Measurements from ENCODE around the gene SMG7. TPM values are rescaled to one million over a fixed set of nuclear protein-coding genes. Genes with fewer than 3 reads are reported as not detected.

Gene SMG7
- polyA plus RNA-seq, 1 donor from 2014 or later, result 19.1 TPM

- Histone ChIP-seq H3K4me2 (ENCODE audit: low read length) (peak overlapping the region; percentile 96), H2AFZ (ENCODE audit: low read depth, low read length) (peak overlapping the region; percentile 92), H3K9me3 (ENCODE audit: low read length) (no peaks in the 10 kb centered on the region), H3K4me3 (ENCODE audit: low read length) (peak overlapping the region; percentile 91), H3K27me3 (ENCODE audit: insufficient read depth, low read depth, low read length) (no peaks in the 10 kb centered on the region), H3F3A (ENCODE audit: insufficient read depth, low read length, poor library complexity, severe bottlenecking) (no peaks in the 10 kb centered on the region), H3K9me2 (ENCODE audit: insufficient read depth, low read length) (no peaks in the 10 kb centered on the region), H3K9ac (ENCODE audit: low read length) (peak overlapping the region; percentile 94), H4K20me1 (ENCODE audit: insufficient read depth) (no peaks in the 10 kb centered on the region), H3K27ac (ENCODE audit: low read length) (peak overlapping the region; percentile 98), H3K36me3 (ENCODE audit: insufficient read depth, low read length) (no peaks in the 10 kb centered on the region), H3K79me2 (replicated peaks; ENCODE audit: insufficient read depth, low read length) (peaks cover 21% of the 10 kb centered on the region)
- peak; percentile 71 for TF ChIP-seq CTCF (IDR thresholded peaks at IDR 0.05; ENCODE audit: poor library complexity, severe bottlenecking)
- no peak for TF ChIP-seq EP300 (conservative IDR thresholded peaks at IDR 0.05; ENCODE audit: poor library complexity, severe bottlenecking)
- peak; percentile 33 for TF ChIP-seq REST (IDR thresholded peaks at IDR 0.05; ENCODE audit: borderline replicate concordance)
- TF ChIP-seq RAD21 (conservative IDR thresholded peaks at IDR 0.05), result peak; percentile 76
- TF ChIP-seq SMC3 (conservative IDR thresholded peaks at IDR 0.05; ENCODE audit: poor library complexity), result peak; percentile 76
- TF ChIP-seq MXI1 (conservative IDR thresholded peaks at IDR 0.05; ENCODE audit: poor library complexity, severe bottlenecking), result peak; percentile 74
- no peak for TF ChIP-seq TAF1 (IDR thresholded peaks at IDR 0.05; ENCODE audit: low read depth)
- no peak for TF ChIP-seq EZH2 (IDR thresholded peaks at IDR 0.05; ENCODE audit: borderline replicate concordance, insufficient read depth, low read length, poor library complexity, severe bottlenecking)
- TF ChIP-seq POLR2AphosphoS5 (IDR thresholded peaks at IDR 0.05), result peak; percentile 78
Observed at GRCh38 chr1:183470147-183470960, 1.9 kb upstream of the SMG7 start.

- TF ChIP-seq POLR2AphosphoS5 (IDR thresholded peaks at IDR 0.05) (peak; percentile 63), EZH2 (IDR thresholded peaks at IDR 0.05; ENCODE audit: borderline replicate concordance, insufficient read depth, low read length, poor library complexity, severe bottlenecking) (no peak), SMC3 (conservative IDR thresholded peaks at IDR 0.05; ENCODE audit: poor library complexity) (peak; percentile 43), RAD21 (conservative IDR thresholded peaks at IDR 0.05) (peak; percentile 15), EP300 (conservative IDR thresholded peaks at IDR 0.05; ENCODE audit: poor library complexity, severe bottlenecking) (peak; percentile 12), MXI1 (conservative IDR thresholded peaks at IDR 0.05; ENCODE audit: poor library complexity, severe bottlenecking) (peak; percentile 87), CTCF (IDR thresholded peaks at IDR 0.05; ENCODE audit: poor library complexity, severe bottlenecking) (peak; percentile 46), TAF1 (IDR thresholded peaks at IDR 0.05; ENCODE audit: low read depth) (no peak), REST (IDR thresholded peaks at IDR 0.05; ENCODE audit: borderline replicate concordance) (peak; percentile 15)
- H4K20me1 ChIP-seq (ENCODE audit: insufficient read depth), result no peaks in the 10 kb centered on the region
- peaks cover 29% of the 10 kb centered on the region for H3K79me2 ChIP-seq (replicated peaks; ENCODE audit: insufficient read depth, low read length)
- no peaks in the 10 kb centered on the region for H3K27me3 ChIP-seq (ENCODE audit: insufficient read depth, low read depth, low read length)
- H3K9me3 ChIP-seq (ENCODE audit: low read length), result no peaks in the 10 kb centered on the region
- H3K27ac ChIP-seq (ENCODE audit: low read length), result peak overlapping the region; percentile 98
- no peaks in the 10 kb centered on the region for H3F3A ChIP-seq (ENCODE audit: insufficient read depth, low read length, poor library complexity, severe bottlenecking)
- peak overlapping the region; percentile 92 for H2AFZ ChIP-seq (ENCODE audit: low read depth, low read length)
- H3K9ac ChIP-seq (ENCODE audit: low read length), result peak overlapping the region; percentile 94
- H3K4me2 ChIP-seq (ENCODE audit: low read length), result peak overlapping the region; percentile 96
- no peaks in the 10 kb centered on the region for H3K36me3 ChIP-seq (ENCODE audit: insufficient read depth, low read length)
- no peaks in the 10 kb centered on the region for H3K9me2 ChIP-seq (ENCODE audit: insufficient read depth, low read length)
- peak overlapping the region; percentile 91 for H3K4me3 ChIP-seq (ENCODE audit: low read length)
Observed at GRCh38 chr1:183470961-183471742, 1.1 kb upstream of the SMG7 start.

Measured in neural cell (in vitro differentiated cells).